ENCODE data around the gene BEND5.

- no peak for TF ChIP-seq GATA2 (IDR thresholded peaks at IDR 0.05; ENCODE audit: low read depth, low read length)
- no peak for TF ChIP-seq GATA3 (IDR thresholded peaks at IDR 0.05; ENCODE audit: low read depth, low read length)
These were observed 48.1 kb downstream of the BEND5 start for GRCh38 chr1:48728584-48728983.
